IMR-90 (cell line): ENCODE measurements around the gene FAM78A. TPM values are rescaled to one million over a fixed set of nuclear protein-coding genes. Genes with fewer than 3 reads are reported as not detected.

Source experiments
- ATAC-seq: fragments of 200-7000 bp; cut with Tn5 transposase; 2 replicates; pipeline ENCODE4 v1.9.1; 2020; ENCODE audit warnings: low read depth, mild to moderate bottlenecking, moderate library complexity
- BruUV-seq: library from RNA; stranded (reverse); fragments of 400-500 nt; replicated peaks from 2 replicates; lab custom pipeline; 2021; lab: Mats Ljungman, UMichigan
- CTCF ChIA-PET: fragments of 300-600 bp; formaldehyde crosslinking; extraction: SDS; loops from one replicate; lab custom pipeline; 2021; ENCODE audit warnings: antibody characterized with exemption; lab: Yijun Ruan, JAX
- POLR2A ChIA-PET: fragments of 300-600 bp; sonication (Branson Sonifier 250); formaldehyde crosslinking; loops from one replicate; lab custom pipeline; 2022; ENCODE audit warnings: antibody characterized with exemption; ENCODE audit not compliant: unreplicated experiment; lab: Charles Lee
- DNase-seq: peaks from one replicate; pipeline ENCODE4 v3.0.0; 2013
- H2AFZ ChIP-seq: replicated peaks from 2 replicates; pipeline ENCODE3; 2013; ENCODE audit warnings: low read length, mild to moderate bottlenecking; ENCODE audit not compliant: poor library complexity
- H2AK5ac ChIP-seq: 2 replicates; pipeline ENCODE4 v1.6.1; 2013; ENCODE audit warnings: low read depth, low read length, inconsistent platforms
- H2AK9ac ChIP-seq: replicated peaks from 2 replicates; pipeline ENCODE3; 2013; ENCODE audit warnings: mild to moderate bottlenecking, low read depth, low read length, moderate library complexity; ENCODE audit not compliant: poor library complexity
- H2BK120ac ChIP-seq: 2 replicates; pipeline ENCODE4 v1.6.1; 2013; ENCODE audit warnings: low read depth, low read length, inconsistent platforms
- H2BK15ac ChIP-seq: 3 replicates; pipeline ENCODE4 v1.6.1; 2013; ENCODE audit warnings: low read depth, low read length, inconsistent platforms
- H2BK20ac ChIP-seq: 2 replicates; pipeline ENCODE4 v1.6.1; 2013; ENCODE audit warnings: low read depth, mild to moderate bottlenecking, inconsistent platforms, low read length, moderate library complexity
- H2BK5ac ChIP-seq: 2 replicates; pipeline ENCODE4 v1.6.1; 2013; ENCODE audit warnings: mild to moderate bottlenecking, low read depth, low read length, inconsistent platforms; ENCODE audit not compliant: poor library complexity, severe bottlenecking
- H3K14ac ChIP-seq: replicated peaks from 2 replicates; pipeline ENCODE4 v1.6.1; 2013; ENCODE audit warnings: low read depth, low read length, inconsistent platforms
- H3K18ac ChIP-seq: 2 replicates; pipeline ENCODE4 v1.6.1; 2013; ENCODE audit warnings: low read depth, low read length, control low read depth
- H3K23ac ChIP-seq: 2 replicates; pipeline ENCODE4 v1.6.1; 2013; ENCODE audit warnings: low read depth, low read length, inconsistent platforms
- H3K27ac ChIP-seq: 2 replicates; pipeline ENCODE4 v1.5.1; 2013; ENCODE audit warnings: mild to moderate bottlenecking, control low read depth, low read length; ENCODE audit not compliant: insufficient read depth
- H3K27me3 ChIP-seq: 2 replicates; pipeline ENCODE4 v1.6.1; 2013; ENCODE audit warnings: low read length; ENCODE audit not compliant: control insufficient read depth, insufficient read depth
- H3K36me3 ChIP-seq: 2 replicates; pipeline ENCODE4 v1.6.1; 2013; ENCODE audit warnings: low read length, mixed read lengths; ENCODE audit not compliant: control insufficient read depth, insufficient read depth
- H3K4ac ChIP-seq: 2 replicates; pipeline ENCODE4 v1.6.1; 2013; ENCODE audit warnings: low read depth, low read length, inconsistent platforms
- H3K4me1 ChIP-seq: 2 replicates; pipeline ENCODE4 v1.6.1; 2013; ENCODE audit warnings: low read length, mixed read lengths; ENCODE audit not compliant: control insufficient read depth, insufficient read depth
- H3K4me2 ChIP-seq: 2 replicates; pipeline ENCODE4 v1.6.1; 2013; ENCODE audit warnings: low read depth, mild to moderate bottlenecking, control low read depth, low read length, moderate library complexity
- H3K4me3 ChIP-seq: 2 replicates; pipeline ENCODE4 v1.5.1; 2013; ENCODE audit warnings: low read depth, mild to moderate bottlenecking, control low read depth, low read length, moderate library complexity; ENCODE audit not compliant: insufficient read depth
- H3K56ac ChIP-seq: 2 replicates; pipeline ENCODE4 v1.6.1; 2013; ENCODE audit warnings: low read length, inconsistent platforms; ENCODE audit not compliant: insufficient read depth; ENCODE audit errors: extremely low read depth
- H3K79me1 ChIP-seq, 2 experiments: 2 replicates each; pipeline ENCODE4 v1.6.1; 2013; ENCODE audit warnings: low read length in 2 of 2, inconsistent platforms in 1 of 2, low read depth in 1 of 2
- H3K9ac ChIP-seq: 2 replicates; pipeline ENCODE4 v1.6.1; 2013; ENCODE audit warnings: low read depth, low read length, control low read depth
- H3K9me1 ChIP-seq: 2 replicates; pipeline ENCODE4 v1.6.1; 2013; ENCODE audit warnings: low read length, inconsistent platforms; ENCODE audit not compliant: insufficient read depth
- H3K9me3 ChIP-seq: 2 replicates; pipeline ENCODE4 v1.6.1; 2013; ENCODE audit warnings: low read length; ENCODE audit not compliant: control insufficient read depth, insufficient read depth
- H4K20me1 ChIP-seq: 2 replicates; pipeline ENCODE4 v1.6.1; 2013; ENCODE audit warnings: low read length, inconsistent platforms; ENCODE audit not compliant: insufficient read depth
- H4K5ac ChIP-seq: 2 replicates; pipeline ENCODE4 v1.6.1; 2013; ENCODE audit warnings: mild to moderate bottlenecking, low read depth, low read length, control low read depth
- H4K8ac ChIP-seq, 2 experiments: 2 replicates each; pipeline ENCODE4 v1.6.1; 2013; ENCODE audit warnings: low read depth in 2 of 2, low read length in 2 of 2, control low read depth in 1 of 2, inconsistent platforms in 1 of 2
- H4K91ac ChIP-seq: 2 replicates; pipeline ENCODE4 v1.6.1; 2013; ENCODE audit warnings: low read depth, low read length, inconsistent platforms; ENCODE audit not compliant: insufficient read depth
- BHLHE40 ChIP-seq: fragments of 150-350 bp; IDR thresholded peaks from 2 replicates; pipeline ENCODE4 v1.6.1; 2016; ENCODE audit warnings: mild to moderate bottlenecking, low read depth, low read length
- CEBPB ChIP-seq: IDR thresholded peaks from 2 replicates; pipeline ENCODE4 v1.6.1; 2012; ENCODE audit warnings: low read depth, low read length, improper control_type of control experiment
- CTCF ChIP-seq: conservative IDR thresholded peaks from 2 replicates; pipeline ENCODE4 v1.5.1; 2012; ENCODE audit warnings: mild to moderate bottlenecking, low read depth, low read length, improper control_type of control experiment
- ELK1 ChIP-seq: fragments of 150-350 bp; IDR thresholded peaks from 2 replicates; pipeline ENCODE4 v1.6.1; 2016; ENCODE audit warnings: low read depth, mild to moderate bottlenecking, low read length, moderate library complexity, borderline replicate concordance
- FOS ChIP-seq: fragments of 150-350 bp; IDR thresholded peaks from 2 replicates; pipeline ENCODE4 v1.6.1; 2016; ENCODE audit warnings: low read depth, low read length
- MAZ ChIP-seq: IDR thresholded peaks from 2 replicates; pipeline ENCODE4 v1.6.1; 2012; ENCODE audit warnings: low read depth, mild to moderate bottlenecking, low read length, improper control_type of control experiment, moderate library complexity, borderline replicate concordance
- MXI1 ChIP-seq: IDR thresholded peaks from 2 replicates; pipeline ENCODE4 v1.6.1; 2012; ENCODE audit warnings: low read depth, mild to moderate bottlenecking, low read length, moderate library complexity, borderline replicate concordance
- NFE2L2 ChIP-seq: fragments of 150-350 bp; IDR thresholded peaks from 2 replicates; pipeline ENCODE4 v1.6.1; 2016; ENCODE audit warnings: low read depth, mild to moderate bottlenecking, low read length
- RFX5 ChIP-seq: IDR thresholded peaks from 2 replicates; pipeline ENCODE4 v1.8.0; 2012; ENCODE audit warnings: low read depth, mild to moderate bottlenecking, low read length, moderate library complexity
- SMC3 ChIP-seq: fragments of 150-350 bp; IDR thresholded peaks from 2 replicates; pipeline ENCODE4 v1.6.1; 2016; ENCODE audit warnings: low read depth, mild to moderate bottlenecking, antibody characterized with exemption, low read length, moderate library complexity
- USF2 ChIP-seq: fragments of 150-350 bp; IDR thresholded peaks from 2 replicates; pipeline ENCODE4 v1.6.1; 2017; ENCODE audit warnings: mild to moderate bottlenecking, antibody characterized with exemption, low read length, low read depth
- WGBS, 2 experiments: methylation state at CpG; one replicate each; pipeline versions ENCODE4 v1.1.5 to v1.1.7; 2013; ENCODE audit warnings: missing lambda C conversion rate in 2 of 2; ENCODE audit not compliant: insufficient read length in 1 of 2; ENCODE audit errors: extremely low coverage in 2 of 2; 5-methylcytosine and 5-hydroxymethylcytosine counted together
- dilution Hi-C: fragments of 300-500 bp; cut with HindIII; formaldehyde crosslinking; loops from one replicate; pipeline ENCODE4 v1.14.3; 2018; ENCODE audit warnings: low sequenced_read_pairs; ENCODE audit not compliant: unreplicated experiment
- in situ Hi-C: fragments of 300-500 bp; cut with MboI; formaldehyde crosslinking; loops from 3 replicates; pipeline ENCODE4 v1.14.3; 2019; ENCODE audit warnings: low sequenced_read_pairs, inconsistent platforms, mixed read lengths
- intact Hi-C: fragments of 100-400 bp; cut with micrococcal nuclease; formaldehyde crosslinking; loops from 2 replicates; pipeline ENCODE4 v1.10.0; 2022
- polyA plus RNA-seq, 3 experiments: library from polyadenylated mRNA; depleted of rRNA; stranded (reverse); fragments of >200 nt; gene quantifications; 2 replicates each; pipeline ENCODE4 v1.2.3, GENCODE V29; 2012; ENCODE audit warnings: low replicate concordance in 1 of 3
- total RNA-seq: library from RNA; depleted of rRNA; stranded (reverse); fragments of >200 nt; gene quantifications from 2 replicates; pipeline ENCODE4 v1.2.3, GENCODE V29; 2012

FAM78A gene
- total and polyA plus RNA-seq, 2 of the 4 experiments (the other 2 are of a cell fraction), result 0.18 to 0.27 TPM

GRCh38 chr9:131310833-131311554, 34.7 kb upstream of the FAM78A start:
- Histone ChIP-seq H4K20me1 (no peaks in the 10 kb centered on the region), H4K91ac (no peak overlapping the region), H3K36me3 (no peaks in the 10 kb centered on the region), H2BK15ac (no peak overlapping the region), H3K4me2 (no peak overlapping the region), H3K4me3 (no peak overlapping the region), H3K79me1 (no peaks in the 10 kb centered on the region), H2BK120ac (no peak overlapping the region), H3K4me1 (no peaks in the 10 kb centered on the region), H3K4ac (no peak overlapping the region), H2BK20ac (no peak overlapping the region), H2AFZ (peak overlapping the region; percentile 51), H2AK9ac (no peak overlapping the region), H3K23ac (no peak overlapping the region), H3K9me1 (no peaks in the 10 kb centered on the region; the same call in 1 of the 2 replicates), H4K5ac (no peak overlapping the region), H3K27ac (no peak overlapping the region), H2AK5ac (no peak overlapping the region), H3K56ac (no peak overlapping the region), H2BK5ac (no peak overlapping the region), H3K14ac (no peak overlapping the region), H3K9me3 (no peaks in the 10 kb centered on the region), H3K18ac (no peak overlapping the region), H3K27me3 (peaks cover 19% of the 10 kb centered on the region), H3K9ac (no peak overlapping the region), H4K8ac (no peak overlapping the region)
- intact Hi-C loops, result no loop called here
- no peak for TF ChIP-seq SMC3
- no peak for TF ChIP-seq RFX5
- TF ChIP-seq CTCF, result no peak
- no peak for TF ChIP-seq CEBPB
- TF ChIP-seq BHLHE40, result no peak
- TF ChIP-seq FOS, result no peak
- TF ChIP-seq NFE2L2, result no peak
- no peak for TF ChIP-seq USF2
- TF ChIP-seq ELK1, result no peak
- no peak for TF ChIP-seq MXI1
- no peak for TF ChIP-seq MAZ
- DNase-seq (no peak), ATAC-seq (no peak)
- CTCF ChIA-PET, result interaction anchor here (0.8 kb wide), 1 partner anchor 133 kb away, joined by 4 read pairs; no protein-coding TSS in a partner anchor
- WGBS, 2 experiments, result 39% methylated on average over 5 of the region's 20 CpGs; no CpG with 5 or more reads in 1 of the 2 experiments
- in situ Hi-C loops, result no loop called here
- no TSS peak for BruUV-seq
- POLR2A ChIA-PET, result interaction anchor here (0.6 kb wide), 1 partner anchor 55 kb away, joined by 3 read pairs; no protein-coding TSS in a partner anchor
- dilution Hi-C loops, result no loop called here
